ENCODE data around the gene SVIL. TPM values are rescaled to one million over a fixed set of nuclear protein-coding genes. Genes with fewer than 3 reads are reported as not detected.
A peak's percentile ranks its signal among the peaks of the same experiment; 100 is the strongest.

The SVIL gene
- total and polyA plus RNA-seq, 2 of the 13 experiments (the other 11 are each of a cell fraction or from before 2014, with no cell fraction given) = 3.9 to 12.1 TPM

- no peak overlapping the region for H2AFZ ChIP-seq (ENCODE audit: low read length)
- H3K9ac ChIP-seq (ENCODE audit: insufficient read depth, low read depth, low read length) = no peak overlapping the region
- WGBS (ENCODE audit: low lambda C conversion rate) = 98% methylated on average over 4 of the region's 4 CpGs
- no peak for DNase-seq (ENCODE audit: low spot score)
- peaks cover 23% of the 10 kb centered on the region for H3K4me1 ChIP-seq (ENCODE audit: insufficient read depth, low read length)
- H3K4me3 ChIP-seq (replicated peaks in 1 of 3; ENCODE audit: insufficient read depth in 1 of 3, low read depth in 2 of 3, low read length in 3 of 3) = no peak overlapping the region
- H3K27ac ChIP-seq (ENCODE audit: extremely low read length, insufficient read depth, low read length) = peak overlapping the region; percentile 59
- H3K9me3 ChIP-seq (ENCODE audit: low read length) = no peaks in the 10 kb centered on the region
- intact Hi-C loops (cut with micrococcal nuclease; ENCODE audit: unreplicated experiment) = no loop called here
- peaks cover 5 to 10% of the 10 kb centered on the region in 2 experiments; a peak in 2 of 5 replicates for H3K36me3 ChIP-seq (replicated peaks in 1 of 2; ENCODE audit: control insufficient read depth in 1 of 2, insufficient read depth in 2 of 2, low read length in 2 of 2)
- ChIA-PET CTCF (ENCODE audit: low intra/inter-chr PET ratio, low total read pairs) (no interaction called here), POLR2A (no interaction called here)
- H4K20me1 ChIP-seq (ENCODE audit: insufficient read depth, low read length) = no peaks in the 10 kb centered on the region
- TF ChIP-seq MAZ (IDR thresholded peaks at IDR 0.05; ENCODE audit: borderline replicate concordance, low read depth, low read length) (no peak), MAZ (CRISPR knock-in tag; IDR thresholded peaks at IDR 0.05; ENCODE audit: low read depth) (no peak), CEBPB (IDR thresholded peaks at IDR 0.05; ENCODE audit: borderline replicate concordance, low read depth, low read length) (peak; percentile 30; the same call in 1 of the 2 replicates)
- FAIRE-seq = no peak
- H3K79me2 ChIP-seq (ENCODE audit: insufficient read depth, low read length) = no peaks in the 10 kb centered on the region
- in situ Hi-C loops (cut with HindIII; ENCODE audit: extremely low pct_ligation_motif_present, low pct_unique_long_range_greater_than_20kb) = no loop called here
- no peak overlapping the region for H3K4me2 ChIP-seq (ENCODE audit: low read depth, low read length)
- no TSS peak for BruUV-seq (replicated peaks)
- no peaks in the 10 kb centered on the region for H3K27me3 ChIP-seq (ENCODE audit: control insufficient read depth in 1 of 2, insufficient read depth in 2 of 2, low read length in 2 of 2)
- ATAC-seq = no peak
Observed at GRCh38 chr10:29454250-29454649, 180.5 kb downstream of the SVIL start.

GRCh38 chr10:29452546-29452945 lies 182.2 kb downstream of the SVIL start:
- no peaks in the 10 kb centered on the region for H3K27me3 ChIP-seq (ENCODE audit: control insufficient read depth in 1 of 2, insufficient read depth in 2 of 2, low read length in 2 of 2)
- ATAC-seq (no peak), FAIRE-seq (no peak), DNase-seq (ENCODE audit: low spot score) (no peak)
- H3K36me3 ChIP-seq (replicated peaks in 1 of 2; ENCODE audit: control insufficient read depth in 1 of 2, insufficient read depth in 2 of 2, low read length in 2 of 2) = peaks cover 4 to 6% of the 10 kb centered on the region in 2 experiments; a peak in 1 of 5 replicates
- no peak overlapping the region for H2AFZ ChIP-seq (ENCODE audit: low read length)
- in situ Hi-C loops (cut with HindIII; ENCODE audit: extremely low pct_ligation_motif_present, low pct_unique_long_range_greater_than_20kb) (no loop called here), intact Hi-C loops (cut with micrococcal nuclease; ENCODE audit: unreplicated experiment) (no loop called here)
- POLR2A ChIA-PET = no interaction called here
- H4K20me1 ChIP-seq (ENCODE audit: insufficient read depth, low read length) = no peaks in the 10 kb centered on the region
- no peak overlapping the region for H3K4me3 ChIP-seq (replicated peaks in 1 of 3; ENCODE audit: insufficient read depth in 1 of 3, low read depth in 2 of 3, low read length in 3 of 3)
- H3K4me2 ChIP-seq (ENCODE audit: low read depth, low read length) = no peak overlapping the region
- no peak overlapping the region for H3K9ac ChIP-seq (ENCODE audit: insufficient read depth, low read depth, low read length)
- CTCF ChIA-PET (ENCODE audit: low intra/inter-chr PET ratio, low total read pairs) = no interaction called here
- 99% methylated on average over 8 of the region's 8 CpGs for WGBS (ENCODE audit: low lambda C conversion rate)
- no peaks in the 10 kb centered on the region for H3K9me3 ChIP-seq (ENCODE audit: low read length)
- BruUV-seq (replicated peaks) = no TSS peak
- peaks cover 23% of the 10 kb centered on the region for H3K4me1 ChIP-seq (ENCODE audit: insufficient read depth, low read length)
- no peaks in the 10 kb centered on the region for H3K79me2 ChIP-seq (ENCODE audit: insufficient read depth, low read length)
- no peak overlapping the region for H3K27ac ChIP-seq (ENCODE audit: extremely low read length, insufficient read depth, low read length)
- TF ChIP-seq ERF (CRISPR knock-in tag; IDR thresholded peaks at IDR 0.05) (no peak), HOMEZ (CRISPR knock-in tag; IDR thresholded peaks at IDR 0.05; ENCODE audit: low read depth) (no peak), BRCA1 (CRISPR knock-in tag; IDR thresholded peaks at IDR 0.05) (no peak), ATF3 (CRISPR knock-in tag; IDR thresholded peaks at IDR 0.05) (no peak), ZNF207 (IDR thresholded peaks at IDR 0.05; ENCODE audit: borderline replicate concordance) (no peak), ZNF644 (CRISPR knock-in tag; IDR thresholded peaks at IDR 0.05; ENCODE audit: low read depth) (no peak), ZNF331 (CRISPR knock-in tag; IDR thresholded peaks at IDR 0.05) (no peak), SNAPC4 (CRISPR knock-in tag; IDR thresholded peaks at IDR 0.05) (no peak)
